Subcutaneous abdominal adipose tissue (tissue), 5 donors: ENCODE measurements around the gene LEO1.

Source experiments
- H3K27ac ChIP-seq: one replicate; pipeline ENCODE4 v1.7.0; 2013; ENCODE audit warnings: low read depth, mild to moderate bottlenecking, inconsistent platforms, low read length, moderate library complexity
- H3K27me3 ChIP-seq, 5 donors: one replicate each; pipeline ENCODE4 v1.7.0; 2013; ENCODE audit warnings: low read length in 5 of 5, inconsistent platforms in 1 of 5; ENCODE audit not compliant: control insufficient read depth in 5 of 5, insufficient read depth in 4 of 5
- H3K36me3 ChIP-seq, 5 donors: one replicate each; pipeline ENCODE4 v1.7.0; 2013; ENCODE audit warnings: low read length in 5 of 5; ENCODE audit not compliant: control insufficient read depth in 5 of 5, insufficient read depth in 5 of 5
- H3K4me1 ChIP-seq, 5 donors: one replicate each; pipeline ENCODE4 v1.7.0; 2013; ENCODE audit warnings: low read length in 5 of 5, mild to moderate bottlenecking in 3 of 5, moderate library complexity in 1 of 5; ENCODE audit not compliant: control insufficient read depth in 5 of 5, insufficient read depth in 5 of 5
- H3K4me3 ChIP-seq, 5 donors: one replicate each; pipeline ENCODE4 v1.7.0; 2013; ENCODE audit warnings: low read length in 5 of 5, low read depth in 1 of 5
- H3K9ac ChIP-seq, 5 donors: one replicate each; pipeline ENCODE4 v1.7.0; 2013; ENCODE audit warnings: low read length in 5 of 5, mild to moderate bottlenecking in 4 of 5, moderate library complexity in 3 of 5
- H3K9me3 ChIP-seq, 5 donors: one replicate each; pipeline ENCODE4 v1.7.0; 2013; ENCODE audit warnings: low read length in 5 of 5; ENCODE audit not compliant: control insufficient read depth in 5 of 5
- donor health status: healthy.
- donor health status: healthy.
- donor health status: healthy.
- donor health status: healthy.
- donor health status: healthy.

The LEO1 gene

GRCh38 chr15:52013151-52013791 lies 41.7 kb upstream of the LEO1 start:
- Histone ChIP-seq H3K4me3 (no peak overlapping the region), H3K9me3 (no peaks in the 10 kb centered on the region), H3K27ac (no peak overlapping the region), H3K9ac (no peak overlapping the region), H3K4me1 (peaks cover 0 to 33% (median 0%) of the 10 kb centered on the region in 5 donors), H3K27me3 (no peaks in the 10 kb centered on the region), H3K36me3 (no peaks in the 10 kb centered on the region)

GRCh38 chr15:52012210-52012609 lies 40.6 kb upstream of the LEO1 start:
- no peaks in the 10 kb centered on the region for H3K27me3 ChIP-seq
- H3K27ac ChIP-seq = no peak overlapping the region
- no peaks in the 10 kb centered on the region for H3K36me3 ChIP-seq
- no peaks in the 10 kb centered on the region for H3K9me3 ChIP-seq
- H3K4me1 ChIP-seq = peaks cover 0 to 37% (median under 1%) of the 10 kb centered on the region in 5 donors
- no peak overlapping the region for H3K9ac ChIP-seq
- H3K4me3 ChIP-seq = no peak overlapping the region

DNA sequence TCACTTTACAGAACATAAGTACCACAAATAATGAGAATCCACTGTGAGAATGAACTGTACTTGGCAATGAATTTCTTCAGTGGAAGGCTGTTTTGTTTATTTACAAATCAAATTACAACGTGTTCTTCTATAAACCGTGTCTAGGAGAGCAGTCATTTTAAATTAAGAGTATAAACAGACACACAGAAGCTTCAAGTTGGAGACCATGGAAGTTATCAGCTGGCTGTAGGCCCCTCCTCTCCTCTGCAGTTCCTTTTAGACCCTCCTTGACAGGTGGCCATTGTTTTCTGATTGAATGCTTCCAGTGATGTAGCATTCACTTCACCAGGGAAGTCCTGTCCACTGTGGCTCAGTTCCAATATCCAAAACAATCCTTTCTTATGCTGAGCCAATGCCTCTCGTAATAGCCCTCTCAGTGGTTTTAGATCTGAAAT lies 40.1 kb upstream of the LEO1 start:
- no peaks in the 10 kb centered on the region for H3K27me3 ChIP-seq
- H3K9me3 ChIP-seq = no peaks in the 10 kb centered on the region
- no peak overlapping the region for H3K27ac ChIP-seq
- peaks cover 0 to 41% (median 4%) of the 10 kb centered on the region in 5 donors for H3K4me1 ChIP-seq
- no peak overlapping the region for H3K4me3 ChIP-seq
- no peak overlapping the region for H3K9ac ChIP-seq
- H3K36me3 ChIP-seq = no peaks in the 10 kb centered on the region

DNA sequence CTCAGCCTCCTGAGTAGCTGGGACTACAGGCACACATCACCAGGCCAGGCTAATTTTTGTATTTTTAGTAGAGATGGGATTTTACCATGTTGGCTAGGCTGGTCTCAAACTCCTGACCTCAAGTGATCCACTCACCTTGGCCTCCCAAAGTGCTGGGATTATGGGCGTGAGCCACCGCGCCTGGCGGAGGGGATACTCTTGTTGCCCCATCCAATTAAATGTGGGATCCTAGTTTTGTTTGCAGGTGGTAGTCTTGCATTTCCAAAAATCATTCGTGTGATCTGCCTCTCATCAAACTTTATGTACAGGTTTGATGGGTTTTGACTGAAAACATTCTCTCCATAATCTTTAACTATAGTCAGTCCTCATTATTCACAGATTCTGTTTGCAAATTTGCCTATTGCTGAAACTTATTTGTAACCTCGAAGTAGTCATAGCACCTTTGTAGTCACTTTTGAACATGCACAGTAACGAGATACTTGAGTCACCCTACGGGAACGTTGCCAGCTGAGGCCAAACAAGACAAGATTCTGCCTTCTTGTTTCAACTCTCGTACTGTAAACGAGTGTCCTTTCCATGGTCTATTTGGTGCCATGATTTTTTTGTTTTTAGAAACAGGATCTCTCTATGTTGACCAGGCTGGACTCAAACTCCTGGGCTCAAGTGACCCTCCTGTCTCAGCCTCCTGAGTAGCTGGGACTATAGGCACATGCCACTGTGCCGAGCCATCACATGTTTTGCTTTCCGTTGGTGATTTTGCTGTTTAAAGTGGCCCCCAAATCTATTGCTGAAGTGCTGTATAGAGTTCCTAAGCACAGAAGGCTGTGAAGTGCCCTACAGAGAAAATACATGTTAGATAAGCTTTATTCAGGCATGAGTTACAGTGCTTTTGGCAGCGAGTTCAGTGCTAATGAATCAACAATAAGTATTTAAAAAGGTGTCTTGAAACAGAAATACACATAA lies 39.3 kb upstream of the LEO1 start:
- Histone ChIP-seq H3K27ac (no peak overlapping the region), H3K27me3 (no peaks in the 10 kb centered on the region), H3K4me1 (peaks cover 0 to 46% (median 5%) of the 10 kb centered on the region in 5 donors), H3K4me3 (no peak overlapping the region), H3K9ac (no peak overlapping the region), H3K9me3 (no peaks in the 10 kb centered on the region), H3K36me3 (no peaks in the 10 kb centered on the region)

DNA sequence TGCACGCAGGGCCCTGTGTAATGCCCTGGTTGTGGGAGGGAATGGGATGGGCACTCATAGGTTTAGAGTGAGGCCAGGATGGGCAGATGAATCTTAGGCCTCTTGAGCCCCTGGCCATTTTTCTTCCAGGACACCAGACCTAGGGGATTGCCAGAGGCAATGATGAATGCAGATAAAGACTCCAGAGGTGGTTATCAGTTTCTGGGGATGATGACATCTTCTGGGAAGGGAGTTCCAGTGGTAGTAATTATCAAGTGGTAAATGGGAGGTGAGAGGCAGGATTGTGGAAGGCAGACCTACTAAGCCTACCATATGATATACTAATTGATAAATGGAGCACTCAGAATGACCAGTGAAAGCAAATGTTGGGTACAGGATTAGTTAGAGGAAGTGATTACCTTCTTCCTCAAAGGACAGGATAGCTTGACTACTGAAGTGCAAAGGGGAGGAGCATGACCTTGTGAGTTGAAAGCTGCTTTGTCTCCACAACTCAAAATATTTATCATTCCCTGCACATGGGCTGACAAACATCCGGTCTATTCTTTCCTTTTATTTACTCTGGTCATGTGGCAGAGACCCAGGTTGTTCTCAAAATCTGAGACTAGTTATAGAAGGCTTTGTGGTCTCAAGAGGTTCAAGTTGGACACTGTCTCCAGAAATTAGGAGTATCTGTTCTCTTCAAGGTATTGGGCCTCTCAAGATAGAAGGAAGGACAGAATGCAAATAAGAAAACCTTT lies 37.3 kb upstream of the LEO1 start:
- Histone ChIP-seq H3K4me3 (no peak overlapping the region), H3K9ac (no peak overlapping the region), H3K36me3 (no peaks in the 10 kb centered on the region), H3K4me1 (peaks cover 0 to 45% (median 5%) of the 10 kb centered on the region in 5 donors), H3K9me3 (no peaks in the 10 kb centered on the region), H3K27me3 (no peaks in the 10 kb centered on the region), H3K27ac (peak overlapping the region; percentile 34)

GRCh38 chr15:52008359-52008697 lies 36.8 kb upstream of the LEO1 start:
- H3K9me3 ChIP-seq = no peaks in the 10 kb centered on the region
- no peak overlapping the region for H3K9ac ChIP-seq
- H3K4me3 ChIP-seq = no peak overlapping the region
- H3K27ac ChIP-seq = peak overlapping the region; percentile 34
- no peaks in the 10 kb centered on the region for H3K36me3 ChIP-seq
- H3K4me1 ChIP-seq = peaks cover 0 to 44% (median 5%) of the 10 kb centered on the region in 5 donors
- no peaks in the 10 kb centered on the region for H3K27me3 ChIP-seq

GRCh38 chr15:52006702-52007340 lies 35.2 kb upstream of the LEO1 start:
- H3K9me3 ChIP-seq = no peaks in the 10 kb centered on the region
- H3K4me1 ChIP-seq = peaks cover 1 to 48% (median 5%) of the 10 kb centered on the region in 5 donors
- peak overlapping the region in 1 of 5 donors; percentile 4 for H3K9ac ChIP-seq
- peak overlapping the region; percentile 19 for H3K27ac ChIP-seq
- H3K36me3 ChIP-seq = no peaks in the 10 kb centered on the region
- H3K27me3 ChIP-seq = no peaks in the 10 kb centered on the region
- no peak overlapping the region for H3K4me3 ChIP-seq

GRCh38 chr15:52005748-52006701 lies 34.4 kb upstream of the LEO1 start:
- Histone ChIP-seq H3K27ac (peak overlapping the region; percentile 19), H3K36me3 (no peaks in the 10 kb centered on the region), H3K27me3 (no peaks in the 10 kb centered on the region), H3K9me3 (no peaks in the 10 kb centered on the region), H3K4me1 (peaks cover 1 to 40% (median 5%) of the 10 kb centered on the region in 5 donors), H3K9ac (no peak overlapping the region), H3K4me3 (no peak overlapping the region)

- no peak overlapping the region for H3K4me3 ChIP-seq
Observed at GRCh38 chr15:52004806-52005205, 33.2 kb upstream of the LEO1 start.

More at GRCh38 chr15:52004806-52005205, 33.2 kb upstream of the LEO1 start:
- Histone ChIP-seq H3K36me3 (no peaks in the 10 kb centered on the region), H3K9me3 (no peaks in the 10 kb centered on the region), H3K27me3 (no peaks in the 10 kb centered on the region), H3K4me1 (peaks cover 1 to 37% (median 5%) of the 10 kb centered on the region in 5 donors), H3K27ac (no peak overlapping the region), H3K9ac (no peak overlapping the region)
